Head of caudate nucleus (tissue), 42 donors: ENCODE measurements around the gene RAB11FIP3.
"Not testable (repeated sequence)": the region's sequence is repeated elsewhere in the genome, so short reads cannot be mapped to it uniquely, and the experiment has no call there.

ENCODE experiments used
- DNase-seq, 42 donors: peaks; one replicate each; pipeline versions ENCODE4 v3.0.0 to v3.0.0-alpha.2; 2020 to 2021; ENCODE audit warnings: mixed read lengths in 7 of 42
- intact Hi-C: fragments of 100-400 bp; cut with DNase I; formaldehyde crosslinking; loops from one replicate; pipeline ENCODE4 v1.15.0; 2022

RAB11FIP3 gene

DNA sequence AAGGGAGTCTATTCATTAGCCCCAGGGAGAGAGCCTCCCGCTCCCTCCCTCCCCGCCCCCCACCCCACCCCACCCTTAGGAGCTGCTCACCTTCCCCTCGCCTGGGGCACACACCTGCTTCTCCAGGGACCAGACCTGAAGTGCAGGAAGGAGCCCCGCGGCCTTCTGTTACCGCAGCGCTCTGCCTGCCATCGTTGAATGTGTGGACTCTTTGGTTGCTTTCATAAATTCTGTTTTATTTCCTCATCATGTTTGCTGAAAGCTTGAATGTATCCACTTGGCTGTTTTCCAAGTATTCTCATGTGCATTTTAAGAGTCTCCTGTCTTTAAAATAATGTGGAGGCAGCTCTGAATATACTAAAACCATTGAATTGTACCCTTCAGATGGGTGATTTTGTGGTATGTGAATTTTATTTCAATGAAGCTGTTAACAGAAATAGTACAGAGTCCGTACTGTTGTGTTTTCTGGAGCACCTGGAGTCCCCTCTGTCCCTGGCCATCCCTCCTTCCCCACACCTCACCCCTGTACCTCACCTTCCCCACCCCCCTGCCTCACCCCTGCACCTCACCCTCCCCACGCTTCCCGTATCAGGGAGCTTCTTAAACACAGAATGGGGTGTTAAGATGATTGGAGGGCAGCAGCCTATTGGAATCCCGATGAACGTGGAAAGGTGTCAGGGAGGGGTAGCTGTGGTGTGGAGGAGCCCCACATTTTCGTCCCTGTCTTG is 25.5 kb downstream of the RAB11FIP3 start:
- intact Hi-C loops = no loop called here
- no peak for DNase-seq

DNA sequence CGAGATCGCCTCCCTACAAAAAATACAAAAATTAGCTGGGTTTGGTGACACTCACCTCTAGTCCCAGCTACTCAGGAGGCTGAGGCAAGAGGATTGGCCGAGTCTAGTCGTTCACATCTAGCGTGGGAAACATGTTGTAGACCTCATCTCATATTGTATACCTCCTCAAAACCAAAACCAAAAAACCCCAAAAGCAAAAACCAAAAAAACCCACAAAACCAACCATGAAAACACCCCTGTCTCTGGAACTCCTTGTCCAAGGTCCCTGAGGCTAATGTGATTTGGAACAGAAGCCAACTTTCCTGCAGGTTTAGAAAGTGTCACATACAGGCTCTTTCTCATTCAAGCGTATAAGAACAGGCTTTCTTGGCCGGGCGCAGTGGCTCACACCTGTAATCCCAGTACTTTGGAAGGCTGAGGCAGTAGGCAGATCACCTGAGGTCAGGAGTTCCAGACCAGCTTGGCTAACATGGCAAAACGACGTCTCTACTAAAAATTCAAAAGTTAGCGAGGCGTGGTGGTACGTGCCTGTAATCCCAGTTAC is 29.0 kb downstream of the RAB11FIP3 start:
- intact Hi-C loops = no loop called here
- no peak for DNase-seq

DNA sequence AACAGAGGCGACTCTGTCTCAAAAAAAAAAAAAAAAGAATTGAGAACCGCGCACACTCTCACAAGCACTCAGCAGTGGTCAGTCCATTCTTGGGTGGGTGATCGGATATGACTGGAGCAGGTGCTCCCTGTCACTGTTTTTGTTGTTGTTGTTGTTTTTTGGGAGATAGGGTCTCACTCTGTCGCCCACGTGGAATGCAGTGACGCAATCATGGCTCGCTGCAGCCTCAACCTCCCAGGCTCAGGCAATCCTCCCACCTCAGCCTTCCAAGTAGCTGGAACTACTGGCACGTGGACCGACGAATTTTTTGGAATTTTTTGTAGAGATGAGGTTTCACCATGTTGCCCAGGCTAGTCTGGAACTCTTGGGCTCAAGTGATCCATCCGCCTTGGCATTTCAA is 30.0 kb downstream of the RAB11FIP3 start:
- intact Hi-C loops = no loop called here
- no peak for DNase-seq

DNA sequence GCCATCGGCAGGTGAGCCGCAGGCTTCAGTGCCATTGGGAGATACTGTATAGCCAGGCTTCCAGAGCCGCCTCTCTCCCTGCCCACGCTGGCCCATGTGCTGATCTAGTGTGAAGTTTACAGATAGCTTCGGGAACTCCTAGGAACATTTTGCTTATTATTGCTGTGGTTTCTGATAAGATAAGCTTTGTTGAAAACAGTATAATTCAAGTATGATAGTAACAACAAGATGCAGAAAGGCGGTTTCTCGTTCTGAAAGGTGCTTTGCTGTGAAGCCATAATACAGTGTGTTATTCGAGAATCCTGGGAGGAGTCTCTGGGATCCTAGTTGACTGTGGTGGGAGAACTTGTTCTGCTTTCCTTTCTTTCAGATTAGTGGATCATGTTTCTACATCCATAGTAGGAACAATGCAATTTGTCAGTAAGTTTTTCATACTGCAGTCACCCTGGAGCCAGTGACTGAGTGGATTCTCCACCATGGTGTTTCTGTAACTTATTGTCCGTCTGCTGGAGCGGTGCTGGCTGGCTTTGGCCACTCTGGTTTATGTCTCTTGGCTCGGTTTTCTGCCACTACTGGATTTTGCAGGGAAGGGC is 31.5 kb downstream of the RAB11FIP3 start:
- intact Hi-C loops = no loop called here
- peak in 15 of 42 donors; percentile 17 to 75 (median 43) for DNase-seq

DNA sequence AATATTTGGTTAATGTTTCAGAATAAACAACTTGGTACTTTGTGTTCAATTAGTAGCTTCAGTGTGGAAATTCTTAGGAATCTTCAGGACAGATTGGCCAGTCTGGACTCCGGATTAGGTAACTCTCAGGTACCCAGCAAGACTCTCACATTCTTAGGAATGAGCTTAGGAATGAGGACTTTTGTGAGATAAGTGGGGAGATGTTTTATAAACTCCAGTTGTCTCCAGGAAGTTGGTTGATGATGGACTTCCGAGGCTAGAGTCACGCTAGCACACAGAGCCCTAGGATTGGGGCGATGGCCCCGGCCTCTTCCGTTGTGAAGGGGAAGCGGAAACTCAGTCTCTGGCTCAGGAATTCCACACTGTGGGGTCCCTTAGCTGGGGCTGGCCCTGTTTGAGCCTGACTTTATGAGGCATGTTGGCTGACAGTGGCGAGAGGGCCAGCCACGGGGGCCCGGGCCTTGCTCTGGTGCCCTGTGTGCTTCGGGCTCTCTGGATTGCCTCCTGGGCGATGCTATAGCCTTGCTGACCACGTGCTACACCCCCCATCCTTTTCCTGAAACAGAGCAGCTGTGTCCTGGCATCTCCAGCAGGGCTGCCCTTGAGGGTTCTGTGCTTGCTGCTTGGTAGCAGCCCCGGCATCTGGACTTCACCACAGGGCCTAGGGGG is 32.4 kb downstream of the RAB11FIP3 start:
- intact Hi-C loops = no loop called here
- DNase-seq = peak in 41 of 42 donors; percentile 26 to 87 (median 69)

DNA sequence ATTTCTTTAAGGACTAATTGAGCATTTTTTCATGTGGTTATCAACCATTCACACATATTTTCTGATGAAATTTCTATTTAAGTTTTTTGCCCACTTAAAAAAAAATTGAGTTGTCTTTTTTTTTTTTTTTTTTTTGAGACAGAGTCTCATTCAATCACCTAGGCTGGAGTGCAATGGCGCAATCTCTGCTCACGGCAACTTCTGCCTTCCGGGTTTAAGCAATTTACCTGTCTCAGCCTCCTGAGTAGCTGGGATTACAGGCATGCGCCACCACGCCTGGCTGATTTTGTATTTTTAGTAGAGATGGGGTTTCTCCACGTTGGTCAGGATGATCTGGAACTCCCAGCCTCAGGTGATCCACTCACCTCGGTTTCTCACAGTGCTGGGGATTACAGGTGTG is 34.3 kb downstream of the RAB11FIP3 start:
- intact Hi-C loops = no loop called here
- DNase-seq = no peak

DNA sequence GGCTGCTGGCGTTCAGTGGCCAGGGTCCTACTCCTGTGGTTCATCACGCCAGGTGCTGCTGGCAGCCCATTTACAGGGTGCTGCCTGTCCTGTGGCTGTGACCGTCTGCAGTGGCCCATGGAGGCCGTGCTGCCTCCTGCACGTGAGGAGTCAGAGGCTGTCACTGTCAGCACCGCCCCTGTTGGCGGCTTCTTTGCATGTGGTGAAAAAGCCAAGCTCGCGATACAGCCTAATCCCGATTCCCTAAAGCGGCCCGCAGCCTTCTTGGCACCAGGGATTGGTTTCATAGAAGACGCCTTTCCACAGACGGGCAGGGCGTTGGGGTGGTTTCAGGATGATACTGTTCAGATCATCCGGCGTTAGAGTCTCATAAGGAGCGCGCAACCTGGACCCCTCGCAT is 35.3 kb downstream of the RAB11FIP3 start:
- DNase-seq = no peak
- intact Hi-C loops = no loop called here

DNA sequence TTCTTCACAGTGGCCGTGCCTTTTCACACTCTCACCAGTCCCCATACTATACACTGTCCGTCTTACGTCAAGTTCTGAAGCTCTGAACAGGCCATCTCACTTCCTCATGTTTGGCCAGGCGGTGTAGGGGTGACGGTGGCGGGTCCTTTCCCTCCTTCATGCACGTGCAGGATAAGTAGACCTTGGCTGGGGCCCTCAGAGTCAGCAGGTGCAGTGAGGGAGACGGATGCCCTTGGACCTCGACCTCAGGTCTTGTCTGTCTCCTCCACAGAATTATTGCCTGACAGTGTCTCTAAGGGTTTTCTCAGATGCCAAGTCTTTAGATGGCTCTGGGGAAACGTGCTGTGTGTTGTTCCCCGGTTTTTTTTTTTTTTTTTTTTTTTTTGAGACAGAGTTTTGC is 37.6 kb downstream of the RAB11FIP3 start:
- no peak for DNase-seq
- intact Hi-C loops = no loop called here

DNA sequence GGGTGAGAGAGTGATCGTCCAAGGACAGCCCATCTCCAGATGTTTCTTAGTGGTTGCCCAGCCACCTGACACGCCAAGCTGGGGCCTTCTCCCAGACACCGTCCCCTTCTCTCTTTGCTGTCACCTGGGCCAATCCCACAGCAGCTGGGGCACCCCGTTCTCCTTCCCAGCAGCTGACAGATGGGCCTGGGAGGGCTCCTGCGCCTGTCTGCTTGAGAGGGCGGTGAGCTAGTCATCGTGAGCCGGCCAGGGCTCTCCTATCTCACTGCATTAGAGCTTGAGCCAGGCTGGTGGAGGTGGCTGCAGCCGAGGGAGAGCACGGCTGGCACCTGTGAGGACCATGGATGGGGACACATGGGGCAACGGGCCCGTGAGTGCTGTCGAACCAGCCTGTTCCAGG is 41.2 kb downstream of the RAB11FIP3 start:
- peak in 5 of 42 donors; percentile 7 to 46 (median 26) for DNase-seq
- intact Hi-C loops = no loop called here

DNA sequence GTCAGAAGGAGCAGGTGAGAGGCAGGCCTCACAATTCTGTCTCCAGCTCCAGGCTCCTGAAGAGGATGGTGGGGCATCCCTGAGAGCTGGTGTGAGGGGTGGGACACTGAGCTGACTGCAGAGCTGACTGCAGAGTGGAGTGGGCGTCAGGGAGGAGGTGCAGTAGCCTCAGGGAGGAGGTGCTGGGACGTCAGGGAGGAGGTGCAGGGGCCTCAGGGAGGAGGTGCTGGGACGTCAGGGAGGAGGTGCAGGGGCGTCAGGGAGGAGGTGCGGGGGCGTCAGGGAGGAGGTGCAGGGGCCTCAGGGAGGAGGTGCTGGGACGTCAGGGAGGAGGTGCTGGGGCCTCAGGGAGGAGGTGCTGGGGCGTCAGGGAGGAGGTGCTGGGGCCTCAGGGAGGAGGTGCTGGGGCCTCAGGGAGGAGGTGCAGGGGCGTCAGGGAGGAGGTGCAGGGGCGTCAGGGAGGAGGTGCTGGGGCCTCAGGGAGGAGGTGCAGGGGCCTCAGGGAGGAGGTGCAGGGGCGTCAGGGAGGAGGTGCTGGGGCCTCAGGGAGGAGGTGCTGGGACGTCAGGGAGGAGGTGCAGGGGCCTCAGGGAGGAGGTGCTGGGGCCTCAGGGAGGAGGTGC is 41.9 kb downstream of the RAB11FIP3 start:
- intact Hi-C loops = not testable (repeated sequence)
- peak in 2 of 42 donors; percentile 32 to 49 for DNase-seq

DNA sequence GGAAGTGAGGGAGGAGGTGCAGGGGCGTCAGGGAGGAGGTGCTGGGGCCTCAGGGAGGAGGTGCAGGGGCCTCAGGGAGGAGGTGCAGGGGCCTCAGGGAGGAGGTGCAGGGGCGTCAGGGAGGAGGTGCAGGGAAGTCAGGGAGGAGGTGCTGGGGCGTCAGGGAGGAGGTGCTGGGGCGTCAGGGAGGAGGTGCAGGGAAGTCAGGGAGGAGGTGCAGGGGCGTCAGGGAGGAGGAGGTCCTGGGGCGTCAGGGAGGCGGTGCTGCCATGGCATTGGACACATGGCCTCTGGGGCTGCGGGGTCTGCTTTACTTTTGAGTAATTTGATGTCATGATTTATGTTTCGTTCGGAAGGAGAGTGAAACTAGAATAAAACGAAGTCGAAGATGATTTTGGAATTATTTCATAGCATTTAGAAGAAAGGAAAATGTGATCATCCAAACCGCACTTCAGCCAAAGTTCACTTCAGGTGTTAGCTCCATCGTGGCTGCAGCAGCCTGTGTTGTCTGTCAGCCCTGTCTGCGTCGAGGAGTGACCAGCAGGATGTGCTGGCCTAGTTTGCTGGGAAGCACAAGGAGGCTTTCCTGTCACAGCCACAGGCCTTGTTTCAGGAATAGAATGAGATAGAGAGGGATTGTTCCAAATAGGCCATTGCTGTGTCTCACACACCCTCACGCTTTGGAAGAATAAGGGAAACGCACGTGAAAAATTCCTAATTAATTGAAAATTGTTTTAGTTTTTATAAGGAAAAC is 42.8 kb downstream of the RAB11FIP3 start:
- intact Hi-C loops = no loop called here
- DNase-seq = peak in 16 of 42 donors; percentile 32 to 69 (median 44)

DNA sequence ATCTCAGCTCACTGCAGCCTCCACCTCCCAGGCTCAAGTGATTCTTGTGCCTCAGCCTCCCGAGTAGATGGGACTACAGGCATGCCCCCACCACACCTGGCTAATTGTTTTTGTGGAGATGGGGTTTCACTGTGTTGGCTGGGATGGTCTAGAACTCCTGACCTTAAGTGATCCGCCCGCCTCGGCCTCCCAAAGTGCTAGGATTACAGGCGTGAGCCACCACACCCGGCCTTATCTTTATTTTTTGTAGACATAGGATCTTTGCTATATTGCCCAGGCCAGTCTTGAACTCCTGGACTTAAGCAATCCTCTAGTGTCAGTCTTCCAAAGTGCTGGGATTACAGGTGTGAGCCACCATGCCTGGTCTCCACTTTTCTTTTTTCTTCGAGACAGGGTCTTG is 44.0 kb downstream of the RAB11FIP3 start:
- DNase-seq, intact Hi-C loops: not testable (repeated sequence)

DNA sequence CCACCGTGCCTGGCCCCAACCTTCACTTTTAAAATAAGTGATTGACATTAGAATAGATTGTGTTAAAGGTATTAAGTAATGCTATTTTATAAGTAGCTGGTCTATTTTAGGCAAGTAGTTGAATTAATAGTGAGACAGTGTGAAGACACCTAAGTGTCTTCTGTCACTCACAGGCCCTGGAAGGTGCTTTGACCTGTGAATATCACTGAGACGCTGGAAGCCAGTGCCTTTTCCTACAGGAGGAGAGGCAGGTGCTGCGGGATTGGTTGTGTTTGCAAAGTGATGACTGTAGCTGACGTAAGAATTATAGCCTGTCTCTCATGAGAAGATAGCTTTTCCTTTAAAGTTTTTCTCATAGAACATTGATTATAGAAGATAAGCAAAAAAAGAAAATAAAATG is 45.0 kb downstream of the RAB11FIP3 start:
- peak in 8 of 42 donors; percentile 27 to 70 (median 52) for DNase-seq
- intact Hi-C loops = loop anchor here (5.0 kb wide), 1 partner anchor 43 kb away; the partner anchor contains the start of gene RAB11FIP3

DNA sequence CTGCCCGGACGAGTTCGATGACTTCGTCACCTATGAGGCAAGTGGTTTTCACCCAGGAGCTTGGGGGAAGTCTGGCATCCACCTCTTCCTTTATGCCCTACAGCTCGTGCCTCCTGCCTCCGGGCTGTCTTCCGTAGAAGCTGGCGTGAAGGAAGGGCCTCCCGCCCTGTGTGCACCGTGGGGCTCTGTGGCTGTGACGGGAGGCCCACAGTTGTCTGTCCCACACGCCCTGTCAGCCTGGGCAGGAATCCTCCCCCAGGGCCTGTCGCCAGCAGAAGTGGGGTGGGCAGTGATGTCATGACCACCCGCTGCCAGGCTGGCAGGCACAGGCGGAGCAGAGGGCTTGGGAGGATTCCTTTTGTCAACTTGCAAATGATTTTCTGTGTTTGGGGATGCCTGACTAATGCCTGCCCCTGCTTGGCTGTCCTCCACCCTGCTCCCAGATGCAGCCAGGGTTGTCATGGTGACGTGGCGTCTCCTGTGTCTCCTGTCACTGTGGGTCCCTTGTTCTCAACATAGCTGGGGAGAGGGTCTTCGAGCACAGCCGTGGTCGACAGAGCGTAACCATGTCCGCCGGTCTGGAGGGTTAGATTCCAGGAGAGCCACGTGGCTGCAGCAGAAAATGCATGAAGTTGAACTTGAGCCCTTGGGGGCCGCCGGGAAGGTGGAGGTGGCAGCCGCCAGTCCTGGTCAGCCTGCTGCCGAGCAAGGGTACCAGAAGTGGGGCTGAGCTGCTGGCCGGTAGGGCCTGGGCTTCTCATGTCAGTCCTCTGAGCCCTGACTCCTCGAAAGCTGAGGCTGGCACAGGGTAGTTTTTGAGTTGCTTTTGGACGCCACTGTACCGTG is 46.1 kb downstream of the RAB11FIP3 start:
- intact Hi-C loops = loop anchor here (5.0 kb wide), 1 partner anchor 44 kb away; the partner anchor contains the start of gene RAB11FIP3
- DNase-seq = peak; percentile 83 to 97 (median 92)

DNA sequence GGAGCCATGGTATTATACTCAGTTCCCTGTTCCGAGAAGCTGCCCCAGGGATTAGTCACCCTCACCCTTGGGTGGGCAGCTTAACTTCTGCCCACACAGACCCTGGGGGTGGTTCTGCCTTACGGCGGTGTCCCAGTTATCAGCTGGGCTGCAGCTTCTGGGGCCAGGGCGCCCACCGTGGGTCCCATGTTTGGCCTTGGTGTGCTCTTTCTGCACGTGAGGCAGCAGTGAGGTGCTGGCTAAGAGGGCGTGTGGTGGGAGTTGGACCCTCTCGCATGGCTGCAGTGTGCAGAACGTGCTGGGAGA is 46.7 kb downstream of the RAB11FIP3 start:
- peak in 3 of 42 donors; percentile 22 to 44 (median 30) for DNase-seq
- intact Hi-C loops = loop anchor here (5.0 kb wide), 1 partner anchor 45 kb away; the partner anchor contains the start of gene RAB11FIP3

DNA sequence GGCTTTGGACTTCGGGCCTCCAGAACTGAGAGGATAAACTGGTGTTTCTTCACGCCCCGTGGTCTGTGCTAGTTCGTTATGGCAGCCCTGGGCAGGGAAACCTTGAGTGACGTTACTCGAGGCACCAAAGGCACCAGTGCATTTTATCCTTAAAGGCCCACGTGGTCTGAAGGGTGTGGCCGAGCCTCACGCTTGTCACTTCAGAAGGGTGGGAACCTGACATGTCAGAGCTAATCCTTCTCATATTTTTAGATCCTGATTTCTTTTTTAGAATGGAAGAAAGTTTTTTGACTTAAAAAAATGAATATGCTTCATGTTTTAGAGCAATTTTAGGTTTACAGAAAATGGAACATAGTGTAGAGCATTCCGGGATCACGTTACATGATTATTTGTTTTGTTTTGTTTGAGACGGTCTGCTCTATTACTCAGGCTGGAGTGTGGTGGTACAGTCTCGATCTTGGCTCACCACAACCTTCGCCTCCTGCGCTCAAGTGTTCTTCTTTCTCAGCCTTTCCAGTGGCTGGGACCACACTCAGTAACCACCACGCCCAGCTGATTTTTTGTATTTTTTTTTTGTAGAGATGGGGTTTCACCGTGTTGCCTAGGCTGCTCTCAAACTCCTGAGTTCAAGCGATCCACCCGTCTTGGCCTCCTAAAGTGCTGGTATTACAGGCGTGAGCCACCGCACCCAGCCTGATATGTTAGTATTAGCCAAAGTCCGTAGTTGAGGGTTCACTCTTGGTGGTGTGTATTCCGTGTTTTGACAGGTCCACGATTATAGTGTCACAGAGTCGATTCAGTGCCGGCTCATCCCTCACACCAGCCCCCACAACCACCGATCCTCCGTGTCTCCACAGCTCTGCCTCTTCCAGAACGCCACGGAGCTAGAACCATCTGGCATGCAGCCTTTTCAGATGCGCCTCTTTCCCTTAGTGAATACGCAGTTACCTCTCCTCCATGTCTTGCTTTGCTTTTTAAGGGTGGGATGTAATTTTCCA is 47.9 kb downstream of the RAB11FIP3 start:
- peak in 40 of 42 donors; percentile 25 to 87 (median 66) for DNase-seq
- intact Hi-C loops = loop anchor here (5.0 kb wide), 1 partner anchor 46 kb away; the partner anchor contains the start of gene RAB11FIP3
